ENCODE measurements around the gene SLC25A38.
"Not testable (repeated sequence)": the region's sequence is repeated elsewhere in the genome, so short reads cannot be mapped to it uniquely, and the experiment has no call there.

SLC25A38 gene

GRCh38 chr3:39408493-39409372, 25.6 kb downstream of the SLC25A38 start:
- no peak for FAIRE-seq

- FAIRE-seq: no peak
These were observed 26.5 kb downstream of the SLC25A38 start for GRCh38 chr3:39409514-39410136.

GRCh38 chr3:39410893-39411292, 27.7 kb downstream of the SLC25A38 start:
- no peak for FAIRE-seq

DNA sequence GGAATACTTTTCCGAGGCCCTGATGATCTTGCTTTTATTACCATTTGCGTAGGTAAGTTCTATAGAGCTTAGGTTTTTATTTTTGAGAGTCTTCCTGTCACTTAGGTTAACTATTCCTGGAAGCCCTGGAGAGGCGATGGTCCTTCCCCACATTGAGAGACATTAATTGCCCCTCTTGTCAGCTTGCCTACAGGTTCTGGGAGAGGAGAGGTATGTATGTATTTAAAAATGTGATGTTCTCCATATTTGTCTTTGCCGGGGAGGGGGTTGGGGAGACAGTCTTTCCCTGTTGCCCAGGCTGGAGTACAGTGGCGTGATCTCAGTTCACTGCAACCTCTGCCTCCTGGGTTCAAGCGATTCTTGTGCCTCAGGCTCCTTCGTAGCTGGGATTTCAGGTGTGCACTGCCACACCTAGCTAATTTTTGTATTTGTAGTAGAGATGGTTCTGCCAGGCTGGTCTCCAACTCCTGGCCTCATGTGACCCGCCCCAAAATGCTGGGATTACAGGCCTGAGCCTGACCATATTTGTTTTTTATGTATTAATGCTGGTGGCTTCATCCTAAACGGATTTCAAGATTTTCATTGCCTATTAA, 29.6 kb downstream of the SLC25A38 start:
- no peak for FAIRE-seq

DNA sequence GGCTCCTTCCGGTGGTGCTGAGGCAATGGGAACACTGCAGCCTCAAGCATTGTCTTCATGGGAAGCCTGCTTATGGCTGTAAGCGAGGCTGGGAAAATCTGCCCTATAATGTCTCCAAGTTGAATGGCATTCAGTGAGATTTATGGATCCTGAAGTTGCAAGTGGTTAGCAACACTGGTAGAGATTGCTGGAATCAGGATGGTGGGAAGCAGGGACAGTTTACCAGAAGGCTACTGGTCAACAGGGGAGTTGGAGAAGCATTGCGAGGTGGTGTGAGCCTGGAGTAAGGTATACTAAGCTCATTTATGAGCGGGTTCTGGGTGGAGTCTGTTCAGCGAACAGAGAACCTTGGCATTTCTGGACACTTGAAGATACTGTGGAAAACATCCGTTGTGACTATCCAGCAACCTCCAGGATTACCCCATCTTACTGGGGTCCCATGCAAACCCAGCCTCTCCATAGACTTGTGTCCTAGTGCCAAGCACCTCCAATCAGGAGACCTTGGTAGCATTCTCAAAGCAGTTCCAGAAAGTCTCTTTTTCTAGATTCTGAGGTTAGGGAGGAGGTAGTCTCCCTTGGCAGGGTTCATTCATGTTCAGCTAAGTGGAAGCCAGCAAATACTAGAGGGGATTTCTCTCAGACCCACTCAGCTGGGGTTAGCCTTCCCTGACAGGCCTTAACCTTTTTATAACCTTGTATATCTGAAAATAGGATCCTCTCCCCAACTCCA, 30.7 kb downstream of the SLC25A38 start:
- FAIRE-seq: no peak

GRCh38 chr3:39414421-39414907, 31.3 kb downstream of the SLC25A38 start:
- FAIRE-seq: no peak

GRCh38 chr3:39415302-39415701, 32.1 kb downstream of the SLC25A38 start:
- FAIRE-seq: not testable (repeated sequence)

DNA sequence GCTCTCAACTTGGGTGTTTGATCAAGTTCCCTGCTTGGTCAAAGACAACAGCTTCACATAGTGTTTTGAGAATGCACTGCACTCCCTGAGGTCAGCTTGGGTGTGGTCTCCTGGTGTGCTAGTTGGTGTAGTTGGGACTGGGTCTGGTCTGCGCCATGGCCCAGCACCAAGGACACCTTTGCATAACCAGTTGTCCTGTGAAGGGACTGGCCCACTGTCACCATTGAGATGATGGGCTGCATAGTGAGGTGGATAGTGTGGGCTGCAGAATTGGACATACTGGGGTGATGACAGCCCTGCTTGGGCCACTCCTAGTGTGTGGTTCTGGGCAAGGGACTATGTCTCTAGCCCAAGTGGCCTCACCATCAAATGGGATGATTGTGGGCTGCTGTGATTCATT, 32.8 kb downstream of the SLC25A38 start:
- FAIRE-seq: no peak

GRCh38 chr3:39416998-39417397, 33.8 kb downstream of the SLC25A38 start:
- not testable (repeated sequence) for FAIRE-seq

DNA sequence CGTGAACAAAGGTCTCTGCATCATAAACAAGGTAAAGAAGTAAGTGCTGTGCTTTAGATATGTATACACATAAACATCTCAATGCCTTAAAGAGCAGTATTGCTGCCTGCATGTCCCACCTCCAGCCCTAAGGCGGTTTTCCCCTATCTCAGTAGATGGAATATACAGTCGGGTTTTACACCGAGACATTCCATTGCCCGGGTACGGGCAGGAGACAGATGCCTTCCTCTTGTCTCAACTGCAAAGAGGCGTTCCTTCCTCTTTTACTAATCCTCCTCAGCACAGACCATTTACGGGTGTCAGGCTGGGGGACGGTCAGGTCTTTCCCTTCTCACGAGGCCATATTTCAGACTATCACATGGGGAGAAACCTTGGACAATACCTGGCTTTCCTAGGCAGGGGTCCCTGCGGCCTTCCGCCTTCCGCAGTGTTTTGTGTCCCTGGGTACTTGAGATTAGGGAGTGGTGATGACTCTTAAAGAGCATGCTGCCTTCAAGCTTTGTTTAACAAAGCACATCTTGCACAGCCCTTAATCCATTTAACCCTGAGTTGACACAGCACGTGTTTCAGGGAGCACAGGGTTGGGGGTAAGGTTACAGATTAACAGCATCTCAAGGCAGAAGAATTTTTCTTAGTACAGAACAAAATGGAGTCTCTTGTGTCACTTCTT, 35.5 kb downstream of the SLC25A38 start:
- not testable (repeated sequence) for FAIRE-seq

- no peak for FAIRE-seq
These were observed 36.7 kb downstream of the SLC25A38 start for GRCh38 chr3:39419742-39420315.

DNA sequence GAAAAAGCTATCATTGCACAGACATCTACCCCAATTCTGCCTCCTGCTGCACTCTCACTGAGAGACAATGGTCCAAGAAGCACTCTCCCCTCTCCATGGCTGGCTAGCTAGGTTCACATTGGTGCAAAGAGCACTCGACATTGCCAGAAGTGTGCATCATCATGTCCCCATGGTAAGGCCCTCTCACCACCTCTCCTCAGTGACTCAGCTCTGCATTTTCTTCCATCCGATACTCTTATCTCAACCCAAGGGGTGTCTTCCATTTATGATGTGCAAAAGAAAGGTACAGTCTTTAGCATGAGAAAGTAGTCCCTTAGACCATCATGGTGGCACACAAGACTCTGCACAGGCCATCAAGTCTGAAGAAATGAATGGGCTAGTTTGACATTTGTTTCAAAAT, 37.4 kb downstream of the SLC25A38 start:
- FAIRE-seq: no peak

DNA sequence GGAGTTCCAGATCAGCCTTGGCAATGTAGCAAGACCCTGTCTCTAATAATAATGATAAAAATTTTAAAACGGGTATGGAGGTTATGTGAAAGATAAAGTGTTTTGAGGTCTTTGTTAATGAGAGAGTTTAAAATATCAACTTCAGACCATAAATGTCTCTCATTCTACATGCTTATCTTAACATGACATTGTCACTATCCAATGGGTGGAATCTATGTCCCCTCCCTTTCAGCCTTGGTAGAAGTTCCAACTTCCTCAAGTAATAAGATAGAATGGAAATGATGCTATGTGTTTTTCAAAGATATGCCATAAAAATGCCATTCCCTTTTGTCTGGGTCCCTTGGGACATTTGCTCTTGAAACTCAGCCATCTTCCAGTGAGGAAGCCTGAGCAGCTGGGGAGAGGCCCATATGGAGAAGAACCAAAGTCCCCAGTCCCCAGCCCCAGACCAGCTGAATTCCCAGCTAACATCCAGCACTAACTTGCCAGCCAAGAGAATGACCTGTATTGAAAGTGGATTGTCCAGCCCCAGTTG, 40.3 kb downstream of the SLC25A38 start:
- FAIRE-seq: no peak

DNA sequence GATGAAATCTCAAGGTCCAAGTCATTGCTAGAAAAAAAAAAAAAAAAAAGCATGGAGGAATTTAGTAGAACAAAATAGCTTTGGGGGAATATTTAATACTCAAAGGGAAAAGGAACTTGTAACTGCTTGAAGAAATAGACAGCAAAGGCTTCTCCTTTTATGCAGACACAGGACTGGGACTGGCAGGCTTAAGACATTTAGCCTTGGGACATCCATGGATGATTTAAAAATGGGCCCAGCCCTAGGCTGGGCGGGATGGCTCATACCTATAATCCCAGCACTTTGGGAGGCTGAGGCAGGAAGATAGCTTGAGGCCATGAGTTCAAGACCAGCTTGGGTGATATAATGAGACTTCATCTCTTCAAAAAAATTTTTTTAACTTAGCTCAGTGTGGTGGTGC, 43.1 kb downstream of the SLC25A38 start:
- FAIRE-seq: no peak

- FAIRE-seq: no peak
These were observed 44.3 kb downstream of the SLC25A38 start for GRCh38 chr3:39427506-39427905.

GRCh38 chr3:39428745-39429201, 45.6 kb downstream of the SLC25A38 start:
- FAIRE-seq: no peak

DNA sequence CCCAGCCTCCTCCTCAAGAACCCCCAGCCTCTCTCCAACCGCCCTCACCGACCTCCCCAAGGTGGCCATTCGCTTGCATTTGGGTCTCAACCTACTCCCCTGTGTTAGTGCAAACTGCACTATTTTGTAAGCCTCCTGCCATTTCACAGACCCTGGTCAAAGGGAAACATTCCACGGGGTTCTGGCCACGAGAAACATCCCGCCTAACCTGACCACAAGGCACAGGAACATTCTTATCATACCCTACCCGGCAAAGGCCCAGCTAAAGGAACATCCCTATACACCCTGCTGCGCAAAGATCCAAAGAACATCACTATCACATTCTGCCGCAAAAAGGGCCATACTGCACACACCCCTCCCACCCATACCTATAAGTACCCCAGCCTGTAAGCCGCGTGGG, 46.3 kb downstream of the SLC25A38 start:
- FAIRE-seq: no peak

DNA sequence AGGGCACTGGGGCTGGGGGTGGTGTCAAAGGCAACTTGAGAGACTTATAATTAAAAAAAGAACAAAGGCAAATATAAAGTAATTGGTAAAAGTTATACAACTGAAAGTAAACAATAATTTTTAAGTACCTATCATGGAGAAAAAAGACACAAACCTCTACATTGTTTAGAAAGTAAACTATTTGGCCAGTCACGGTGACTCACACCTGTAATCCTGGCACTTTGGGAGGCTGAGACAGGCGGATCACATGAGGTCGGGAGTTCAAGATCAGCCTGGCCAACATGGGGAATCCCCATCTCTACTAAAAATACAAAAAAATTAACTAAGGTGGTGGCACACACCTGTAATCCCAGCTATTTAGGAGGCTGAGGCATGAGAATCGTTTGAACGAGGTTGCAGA, 49.2 kb downstream of the SLC25A38 start:
- FAIRE-seq: no peak

DNA sequence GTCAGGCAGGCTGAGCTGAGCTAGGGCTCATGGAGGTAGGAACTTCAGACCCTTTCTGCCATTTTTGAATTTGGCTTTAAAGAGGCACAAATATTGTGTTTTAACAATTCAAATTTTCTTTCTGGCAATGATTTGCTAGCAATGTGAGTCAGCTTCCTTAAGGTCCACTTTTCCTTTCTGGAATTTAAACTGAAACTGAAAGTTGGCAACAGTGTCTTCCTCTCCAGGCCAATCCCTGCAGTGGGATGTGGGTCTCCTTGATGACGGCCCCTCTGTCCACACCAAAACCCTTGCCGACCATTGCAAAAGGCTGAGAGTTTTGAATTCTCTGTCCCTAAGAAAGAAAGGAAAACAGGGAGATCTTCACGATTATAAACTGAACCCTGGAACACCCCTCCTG, 50.5 kb downstream of the SLC25A38 start:
- FAIRE-seq: no peak

DNA sequence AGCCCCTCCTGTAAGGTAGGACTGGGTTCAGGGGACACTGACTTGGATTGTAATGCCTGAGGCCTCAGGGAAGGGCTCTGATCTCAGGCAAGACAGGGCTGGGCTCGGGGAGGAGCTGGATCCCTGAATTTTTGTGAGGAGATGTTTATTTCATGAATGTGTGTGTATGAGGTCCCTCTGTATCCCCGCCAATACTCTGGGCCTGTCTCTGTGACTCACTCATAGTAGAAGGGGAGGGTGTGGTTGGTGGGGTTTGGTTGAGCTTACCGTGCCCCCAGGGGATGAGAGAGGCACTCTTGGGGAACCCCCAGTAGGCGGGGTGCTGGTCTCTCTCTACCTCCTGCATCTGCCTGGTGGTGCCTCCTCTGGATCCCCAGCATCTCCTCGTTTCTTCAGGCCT, 51.4 kb downstream of the SLC25A38 start:
- no peak for FAIRE-seq

DNA sequence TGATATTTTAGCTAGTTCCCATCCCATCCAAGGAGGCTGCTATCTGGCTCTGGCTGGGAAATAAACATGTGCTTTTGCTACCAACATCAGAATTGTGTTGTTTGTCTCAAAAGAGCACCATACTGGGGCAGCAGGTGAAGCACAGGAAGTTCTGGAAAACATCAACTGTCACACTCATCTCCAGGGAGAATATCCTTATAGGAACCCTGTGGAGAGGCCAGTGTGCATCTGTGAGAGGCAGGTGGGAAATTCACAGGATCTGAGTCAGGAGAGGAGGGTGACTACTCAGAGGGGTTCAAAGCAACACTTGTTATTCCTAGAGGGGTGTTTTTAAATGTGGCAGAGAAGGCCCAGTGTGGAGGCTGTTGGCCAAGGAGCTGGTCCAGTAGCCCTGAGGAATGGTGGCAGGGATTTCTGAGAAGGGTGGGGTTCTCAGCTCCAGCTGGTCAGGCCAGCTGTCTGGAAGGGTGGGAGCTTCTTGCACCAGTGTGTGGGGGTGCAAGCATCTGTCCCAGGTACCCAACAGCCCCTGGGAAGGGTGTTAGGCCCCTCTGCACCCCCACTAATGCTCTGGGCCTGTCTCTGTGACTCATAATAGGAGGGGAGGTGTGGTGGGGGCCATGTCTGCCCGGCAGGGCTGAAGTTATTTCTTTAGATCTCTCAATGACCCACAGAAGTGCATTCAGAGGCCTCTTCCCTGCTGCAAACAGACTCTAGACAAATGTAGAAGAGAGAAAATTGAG, 52.0 kb downstream of the SLC25A38 start:
- FAIRE-seq: no peak
